Lower lobe of right lung (tissue), 2 donors: ENCODE results near the gene TRIM65. TPM values are rescaled to one million over a fixed set of nuclear protein-coding genes. Genes with fewer than 3 reads are reported as not detected.

Experiments
- ATAC-seq, 2 donors: fragments of 200-7000 bp; cut with Tn5 transposase; one replicate each; pipeline ENCODE4 v1.9.1; 2020 to 2022; ENCODE audit warnings: mild to moderate bottlenecking in 2 of 2, moderate library complexity in 2 of 2
- DNase-seq: peaks from one replicate; pipeline ENCODE4 v3.0.0-alpha.2; 2020
- H3K27ac ChIP-seq: fragments of 200-600 bp; one replicate; pipeline ENCODE4 v1.8.0; 2022
- H3K27me3 ChIP-seq: fragments of 200-600 bp; one replicate; pipeline ENCODE4 v1.8.0; 2022; ENCODE audit warnings: low read depth
- H3K36me3 ChIP-seq: fragments of 200-600 bp; one replicate; pipeline ENCODE4 v1.8.0; 2022; ENCODE audit warnings: mild to moderate bottlenecking
- H3K4me1 ChIP-seq: fragments of 200-600 bp; one replicate; pipeline ENCODE4 v1.8.0; 2022
- H3K4me3 ChIP-seq: fragments of 200-600 bp; one replicate; pipeline ENCODE4 v1.8.0; 2022; ENCODE audit warnings: mild to moderate bottlenecking
- H3K9me3 ChIP-seq: fragments of 200-600 bp; one replicate; pipeline ENCODE4 v1.8.0; 2022
- CTCF ChIP-seq: fragments of 200-600 bp; IDR thresholded peaks from one replicate; pipeline ENCODE4 v1.8.0; 2022; ENCODE audit warnings: antibody characterized with exemption, mild to moderate bottlenecking
- intact Hi-C: fragments of 100-400 bp; cut with DNase I; formaldehyde crosslinking; loops from one replicate; pipeline ENCODE4 v1.11.0; 2022
- long read RNA-seq: library from polyadenylated mRNA; unstranded; transcript quantifications from one replicate; pipeline ENCODE4 v2.0.0, GENCODE V29; 2021
- total RNA-seq: library from RNA; stranded (reverse); fragmentation: NEBNext Ultra II Directional; extraction: Animal tissue kit (Norgen Biotek cat#: 25700); gene quantifications from one replicate; pipeline ENCODE4 v1.2.1, GENCODE V29; 2021
- donor health status: DM: no; HTN: yes; CAD: no; lungs with severe emphysema.

TRIM65 gene
- total RNA-seq: 32.4 TPM
- long read RNA-seq, transcript TRIM65-204 (5 exons, 865 nt): minor isoform, 12 of 91 reads
- long read RNA-seq, transcript TRIM65-201 (6 exons, 3,439 nt): major isoform, 41 of 91 reads
- long read RNA-seq, partial matches to known transcripts: 6 of 91 reads
- long read RNA-seq, other reads (novel, unspliced or antisense): 31 of 91 reads

- peak; percentile 29 for TF ChIP-seq CTCF
- ATAC-seq (peak; percentile 91 to 93), DNase-seq (peak; percentile 91)
- Histone ChIP-seq H3K27me3 (no peaks in the 10 kb centered on the region), H3K9me3 (no peaks in the 10 kb centered on the region), H3K4me3 (peak within 1 kb of the TSS; percentile 83), H3K27ac (peak within 1 kb of the TSS; percentile 98), H3K36me3 (peaks cover 52% of the 10 kb centered on the region), H3K4me1 (peaks cover 30% of the 10 kb centered on the region)
- intact Hi-C loops: no loop called here
Measured at GRCh38 chr17:75896415-75897159, at the start of gene TRIM65. TRIM65 (minus strand) TSS chr17:75896951; CDS start chr17:75896937, 14 bp downstream.

- Histone ChIP-seq H3K9me3 (no peaks in the 10 kb centered on the region), H3K27ac (no peak overlapping the region)
- no peak for TF ChIP-seq CTCF
Measured at GRCh38 chr17:75945211-75945610, 48.5 kb upstream of the TRIM65 start.

GRCh38 chr17:75943491-75943890, 46.7 kb upstream of the TRIM65 start:
- ATAC-seq (no peak), DNase-seq (no peak)
- no peaks in the 10 kb centered on the region for H3K9me3 ChIP-seq
- H3K27ac ChIP-seq: no peak overlapping the region
- intact Hi-C loops: no loop called here
- H3K4me3 ChIP-seq: no peak overlapping the region
- H3K4me1 ChIP-seq: peaks cover 12% of the 10 kb centered on the region
- TF ChIP-seq CTCF: no peak
- H3K27me3 ChIP-seq: no peaks in the 10 kb centered on the region
- peaks cover 39% of the 10 kb centered on the region for H3K36me3 ChIP-seq

More at GRCh38 chr17:75945211-75945610, 48.5 kb upstream of the TRIM65 start:
- intact Hi-C loops: no loop called here
- ATAC-seq (no peak), DNase-seq (no peak)
- Histone ChIP-seq H3K36me3 (peaks cover 56% of the 10 kb centered on the region), H3K4me1 (peaks cover 9% of the 10 kb centered on the region), H3K4me3 (no peak overlapping the region), H3K27me3 (no peaks in the 10 kb centered on the region)

GRCh38 chr17:75942473-75942872, 45.7 kb upstream of the TRIM65 start:
- Histone ChIP-seq H3K27ac (no peak overlapping the region), H3K36me3 (peaks cover 29% of the 10 kb centered on the region), H3K9me3 (no peaks in the 10 kb centered on the region), H3K4me3 (no peak overlapping the region), H3K4me1 (peaks cover 12% of the 10 kb centered on the region), H3K27me3 (no peaks in the 10 kb centered on the region)
- ATAC-seq: no peak
- no peak for DNase-seq
- no peak for TF ChIP-seq CTCF
- intact Hi-C loops: no loop called here

- DNase-seq (no peak), ATAC-seq (no peak)
- Histone ChIP-seq H3K4me3 (peak overlapping the region; percentile 90), H3K9me3 (no peaks in the 10 kb centered on the region), H3K27me3 (no peaks in the 10 kb centered on the region), H3K4me1 (peaks cover 12% of the 10 kb centered on the region), H3K27ac (peak overlapping the region; percentile 31), H3K36me3 (peaks cover 18% of the 10 kb centered on the region)
- intact Hi-C loops: no loop called here
- TF ChIP-seq CTCF: no peak
Measured at GRCh38 chr17:75941442-75941819, 44.7 kb upstream of the TRIM65 start.
